Activated CD4-positive, CD25-positive, alpha-beta regulatory T cell treated with anti-CD3 and anti-CD28 coated beads, Interleukin-2, amount 50 U/mL, for 24 hours (primary cell): Measurements from ENCODE around the gene LECT2.

ENCODE experiments used
- ATAC-seq, 2 donors: fragments of 150-1000 bp; cut with Tn5 transposase; one replicate each; pipeline ENCODE4 v1.10.0; 2021; ENCODE audit warnings: mild to moderate bottlenecking in 1 of 2, moderate library complexity in 1 of 2

The LECT2 gene

DNA sequence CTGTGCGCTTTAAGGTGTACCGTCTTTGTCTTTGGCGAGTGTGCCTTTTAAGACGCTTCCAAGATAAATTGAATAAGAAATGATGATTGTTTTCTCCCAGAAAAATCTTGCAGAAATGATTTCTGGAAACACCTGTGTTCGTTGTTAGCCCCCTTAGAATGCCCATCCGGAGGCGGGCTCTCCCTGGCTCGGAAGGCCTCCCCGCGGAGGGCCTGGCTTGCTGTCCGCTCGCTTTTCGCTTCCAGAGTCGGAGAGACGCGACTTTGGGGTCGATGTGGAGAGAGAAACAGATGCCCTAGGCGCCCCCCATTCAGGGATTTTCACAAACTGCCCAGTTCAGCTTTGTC is 23.9 kb downstream of the LECT2 start:
- ATAC-seq = no peak

DNA sequence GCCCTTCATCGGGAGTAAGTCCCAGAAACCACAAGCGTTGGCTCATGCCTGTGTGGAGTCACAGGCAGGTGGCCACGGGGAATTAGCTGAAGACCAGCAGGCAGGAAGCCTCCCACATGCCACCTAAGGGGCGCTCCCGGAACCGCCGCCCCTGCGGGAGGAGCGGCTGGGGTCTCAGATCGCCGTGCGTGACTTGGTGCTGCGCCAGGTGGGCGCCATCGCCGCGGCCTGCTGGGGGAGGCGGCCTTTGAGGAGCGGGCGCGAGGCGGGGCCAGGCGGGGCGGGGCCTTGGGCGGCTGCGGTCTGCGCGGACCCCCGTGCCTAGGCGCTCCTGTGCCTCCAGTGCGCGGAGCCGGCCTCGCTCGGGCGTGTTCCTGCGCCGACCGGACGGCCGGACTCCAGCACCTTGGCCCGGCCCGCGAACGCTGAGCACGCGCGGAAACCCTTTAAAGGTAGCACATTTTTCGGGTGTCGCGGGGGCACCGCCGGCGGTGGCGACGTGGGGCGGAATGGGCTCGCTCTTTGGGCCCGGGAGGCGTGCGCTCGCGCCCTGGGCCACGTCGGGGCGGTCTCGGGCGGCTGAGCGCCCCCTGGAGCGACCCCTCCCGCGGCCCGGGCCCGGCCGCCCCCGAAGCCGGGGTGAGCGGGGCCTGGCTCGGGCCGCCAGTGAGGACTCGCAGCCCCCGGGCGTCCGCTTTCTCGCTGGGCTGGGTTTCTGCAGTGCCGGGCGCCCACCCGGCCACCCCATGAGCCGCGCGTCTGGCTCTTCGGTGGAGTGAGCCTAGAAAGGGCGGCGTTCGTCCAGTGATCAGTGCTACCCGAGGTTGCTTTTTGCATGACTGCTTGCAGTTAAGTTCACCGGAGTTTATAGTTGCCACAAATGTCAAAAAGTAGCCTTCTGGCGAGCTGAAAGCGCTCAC is 24.5 kb downstream of the LECT2 start:
- no peak for ATAC-seq

DNA sequence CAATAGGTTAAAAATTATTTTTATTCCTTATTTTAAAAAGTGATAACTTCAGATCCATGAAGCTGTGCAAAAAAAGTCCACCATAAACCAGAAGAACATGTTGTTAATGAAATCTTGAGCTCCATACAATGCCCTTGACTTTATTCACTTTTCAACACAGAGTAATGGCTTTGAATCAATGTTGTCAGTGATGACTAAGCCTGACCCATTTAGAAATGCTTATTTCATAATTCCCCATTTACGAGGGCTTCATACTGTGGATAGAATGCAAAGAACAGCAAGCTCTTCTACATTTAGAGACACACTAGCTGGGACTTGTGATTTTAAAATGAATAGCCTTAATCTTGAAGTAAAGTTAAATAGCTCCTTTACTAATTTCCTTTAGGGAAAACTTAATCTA is 33.4 kb downstream of the LECT2 start:
- no peak for ATAC-seq

DNA sequence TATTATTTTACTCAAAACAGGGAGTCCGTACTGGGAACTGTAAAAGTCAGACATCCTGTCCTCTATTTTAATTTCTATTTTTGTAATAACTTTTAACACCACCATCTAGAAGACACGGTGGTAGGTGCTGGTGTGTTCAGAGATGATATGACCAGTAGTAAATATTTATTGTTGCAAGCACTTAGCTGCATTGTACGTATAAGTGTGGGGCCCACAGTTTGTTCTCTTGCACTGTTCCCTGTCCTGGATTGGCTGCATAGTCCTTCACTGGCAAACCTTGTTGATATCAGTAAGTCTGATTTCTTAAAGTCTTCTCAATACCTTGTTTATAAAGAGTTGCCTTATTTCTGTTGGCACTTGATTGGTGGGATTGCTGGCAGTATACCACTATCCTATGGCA is 34.6 kb downstream of the LECT2 start:
- no peak for ATAC-seq

DNA sequence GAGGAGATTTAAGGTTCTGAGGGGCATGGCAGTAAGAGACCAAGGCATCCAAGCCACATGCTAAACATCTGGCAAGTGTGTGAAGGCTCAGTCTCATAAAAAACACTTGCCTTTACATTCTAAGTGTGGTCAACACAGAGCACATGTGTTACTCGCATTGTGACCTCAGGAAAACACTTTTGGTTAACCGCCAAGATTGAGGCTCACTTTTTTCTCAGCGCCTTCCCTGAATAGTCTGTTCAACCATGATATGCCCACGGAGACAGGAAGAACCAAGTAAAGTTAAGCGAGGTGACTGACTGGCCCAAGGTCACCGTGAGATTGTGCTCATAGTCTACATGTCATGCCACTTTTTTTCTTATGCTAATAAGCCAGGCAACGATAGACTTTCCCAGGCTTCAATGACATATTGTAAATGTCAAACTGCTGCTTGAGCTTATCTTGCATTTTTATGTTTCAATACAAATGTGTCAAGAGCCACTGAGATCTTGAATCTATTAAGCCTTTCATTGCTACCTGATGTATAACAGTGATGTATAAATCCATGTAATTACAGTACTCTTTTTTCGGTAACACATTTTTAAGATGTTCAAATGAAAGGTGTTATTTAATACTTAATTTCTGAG is 38.0 kb downstream of the LECT2 start:
- ATAC-seq = no peak

DNA sequence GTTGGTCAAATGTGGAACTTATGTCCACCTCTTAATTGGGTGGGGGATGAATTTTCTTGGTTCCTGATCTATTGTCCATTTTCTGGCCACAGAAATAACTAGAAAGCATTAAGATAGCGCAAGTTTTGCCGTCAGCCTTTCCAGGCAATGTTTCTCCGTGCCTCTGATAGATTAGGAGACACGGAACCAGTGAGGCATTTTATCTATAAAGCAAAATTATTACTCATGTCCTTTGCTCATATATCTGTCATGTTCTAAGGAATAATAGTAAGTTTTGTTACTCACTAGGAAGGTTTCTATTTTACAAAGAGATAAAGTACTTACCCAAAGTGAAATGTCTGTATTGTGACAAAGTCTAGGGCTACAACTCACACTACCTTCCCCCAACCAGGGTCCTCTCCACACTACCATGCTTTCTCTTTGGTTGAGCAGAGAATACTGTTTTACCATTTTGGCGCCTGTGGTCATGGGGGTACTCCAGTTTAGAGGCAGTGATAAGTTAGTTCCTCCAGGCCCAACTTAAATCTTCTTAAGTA is 39.2 kb downstream of the LECT2 start:
- ATAC-seq = peak in 1 of 2 donors; percentile 7

DNA sequence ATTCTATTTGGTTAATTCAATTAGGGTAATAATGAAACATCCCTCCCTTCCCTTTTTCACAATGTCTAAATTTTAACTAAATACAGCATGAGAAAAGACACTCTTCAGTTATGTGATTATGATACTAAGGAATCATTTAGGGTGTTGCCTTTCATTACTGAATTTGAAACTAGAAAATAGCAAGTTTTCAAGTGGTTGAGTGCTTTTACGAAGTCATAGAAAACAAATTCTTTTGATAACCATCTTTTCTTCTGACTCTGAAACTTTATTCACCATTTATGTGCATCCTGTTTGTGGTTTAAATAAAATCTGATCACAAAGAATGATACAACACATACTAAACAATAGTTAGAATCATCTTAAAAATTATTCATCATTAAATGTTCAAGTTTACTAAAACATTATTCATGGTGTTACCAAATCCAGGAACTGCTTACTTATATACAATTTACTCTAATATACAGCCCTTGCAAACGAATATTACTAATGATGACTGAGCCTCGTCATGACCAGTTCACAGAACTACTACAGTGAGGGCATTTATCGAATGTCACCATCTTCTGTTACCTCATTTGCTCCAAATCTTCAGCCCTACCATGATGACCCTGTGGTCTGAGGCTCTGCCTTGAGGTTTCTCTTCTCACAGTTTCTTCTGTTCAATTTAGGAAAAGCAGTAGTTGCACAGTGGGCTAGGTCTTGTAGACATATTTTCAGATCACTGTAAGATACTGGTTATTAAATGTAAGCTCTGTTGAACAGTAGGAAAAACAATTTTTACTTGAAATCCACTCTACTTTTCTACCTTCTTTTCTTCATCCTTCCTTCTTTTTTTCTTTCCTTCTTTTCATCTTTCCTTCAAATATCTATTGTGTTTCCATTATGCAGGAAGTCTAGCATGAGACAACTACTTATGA is 40.8 kb downstream of the LECT2 start:
- ATAC-seq = peak; percentile 60 to 79

DNA sequence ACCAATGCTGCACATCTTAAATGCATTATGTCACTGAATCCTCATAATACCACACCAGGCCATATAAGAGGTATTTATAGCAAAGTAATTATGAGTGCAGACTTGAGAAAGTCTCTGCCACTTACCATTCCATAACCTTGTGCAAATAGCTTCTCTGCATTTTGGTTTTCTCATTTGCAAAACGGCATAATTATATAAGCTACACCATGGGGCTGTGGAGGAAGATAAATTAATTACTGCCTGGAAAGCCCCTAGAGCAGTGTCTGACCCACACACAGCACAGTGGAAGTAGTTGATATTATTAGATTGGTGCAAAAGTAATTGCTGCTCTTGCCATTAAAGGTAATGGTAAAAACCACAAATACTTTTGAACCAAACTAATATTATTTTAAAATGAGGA is 49.6 kb downstream of the LECT2 start:
- ATAC-seq = no peak

DNA sequence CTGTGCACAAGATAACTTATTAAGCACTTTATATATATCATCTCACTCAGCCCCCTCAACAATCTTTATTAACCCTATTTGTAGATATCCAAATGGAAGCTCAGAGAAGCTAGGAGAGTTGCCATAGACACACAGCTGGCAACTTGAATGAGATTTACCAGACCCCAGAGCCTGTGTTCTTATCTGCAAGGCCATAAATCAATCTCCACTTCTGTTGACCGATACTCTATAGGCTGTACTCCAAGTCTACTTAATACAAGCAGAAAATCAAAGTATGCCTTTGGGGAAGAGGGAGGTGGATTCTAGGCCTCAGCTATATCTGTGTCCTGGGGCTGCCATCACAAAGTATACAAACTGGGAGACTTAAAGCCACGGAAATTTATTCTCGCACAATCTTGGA is 53.1 kb downstream of the LECT2 start:
- ATAC-seq = no peak

DNA sequence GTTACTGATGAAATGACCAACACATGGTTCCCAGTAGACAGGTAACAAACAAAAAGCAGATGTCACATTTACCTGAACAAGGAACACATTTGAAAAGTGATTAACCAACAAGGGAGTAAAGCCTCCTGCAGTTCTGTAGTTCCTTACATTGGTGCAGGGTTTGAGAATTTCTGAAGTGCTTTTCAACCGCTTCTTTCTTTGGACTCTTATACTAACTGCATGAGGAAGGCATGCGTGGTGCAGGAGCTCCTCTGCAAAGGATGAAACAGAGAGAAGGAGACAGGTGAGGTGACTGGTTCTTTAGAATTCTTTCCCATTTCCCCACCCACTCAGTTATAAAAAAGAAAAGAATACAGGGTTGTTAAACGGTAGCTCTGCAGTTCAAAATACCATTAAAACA is 54.5 kb downstream of the LECT2 start:
- ATAC-seq = no peak

DNA sequence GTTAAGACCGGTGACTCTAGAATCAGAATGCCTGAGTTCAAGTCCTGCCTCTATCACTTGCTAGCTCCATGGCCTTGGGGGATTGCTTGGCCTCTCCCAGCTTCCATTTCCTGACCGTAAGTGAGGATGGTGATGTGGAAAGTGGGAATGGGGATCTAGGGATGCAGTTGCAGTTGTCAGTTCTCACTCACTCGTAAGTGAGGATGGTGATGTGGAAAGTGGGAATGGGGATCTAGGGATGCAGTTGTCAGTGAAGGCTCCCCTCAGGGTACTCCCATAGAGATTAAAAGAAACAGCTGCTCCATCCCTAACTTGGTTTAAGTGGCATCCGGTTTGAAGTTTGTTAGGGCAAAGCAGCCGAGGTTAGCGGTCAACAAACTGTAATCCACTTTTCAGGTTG is 56.1 kb downstream of the LECT2 start:
- no peak for ATAC-seq
